GM23248 (cell line): ENCODE measurements around the gene STIM2. TPM values are rescaled to one million over a fixed set of nuclear protein-coding genes. Genes with fewer than 3 reads are reported as not detected.

Experiments used
- DNase-seq: peaks from one replicate; pipeline ENCODE4 v3.0.0-alpha.2; 2015
- H2AFZ ChIP-seq: fragments of 200-600 bp; sonication (generic); 2 replicates; pipeline ENCODE4 v1.6.1; 2016; ENCODE audit warnings: antibody characterized with exemption
- H3F3A ChIP-seq: fragments of 200-600 bp; sonication (generic); 2 replicates; pipeline ENCODE4 v1.6.1; 2016; ENCODE audit warnings: mild to moderate bottlenecking, antibody characterized with exemption, mixed run types; ENCODE audit not compliant: insufficient read depth
- H3K27ac ChIP-seq: fragments of 200-600 bp; sonication (generic); 2 replicates; pipeline ENCODE4 v1.5.1; 2016; ENCODE audit warnings: mild to moderate bottlenecking
- H3K27me3 ChIP-seq: fragments of 200-600 bp; sonication (generic); replicated peaks from 2 replicates; pipeline ENCODE4 v1.6.1; 2016; ENCODE audit warnings: mild to moderate bottlenecking; ENCODE audit not compliant: insufficient read depth
- H3K36me3 ChIP-seq: fragments of 200-600 bp; sonication (generic); 2 replicates; pipeline ENCODE4 v1.6.1; 2016; ENCODE audit warnings: low read depth, mild to moderate bottlenecking
- H3K4me1 ChIP-seq: fragments of 200-600 bp; sonication (generic); 2 replicates; pipeline ENCODE4 v1.6.1; 2016; ENCODE audit warnings: mild to moderate bottlenecking; ENCODE audit not compliant: insufficient read depth
- H3K4me2 ChIP-seq: fragments of 200-600 bp; sonication (generic); one replicate; pipeline ENCODE4 v1.6.1; 2016; ENCODE audit warnings: mild to moderate bottlenecking; ENCODE audit not compliant: unreplicated experiment
- H3K4me3 ChIP-seq: fragments of 200-600 bp; sonication (generic); 2 replicates; pipeline ENCODE4 v1.5.1; 2016; ENCODE audit warnings: mild to moderate bottlenecking
- H3K79me2 ChIP-seq: fragments of 200-600 bp; sonication (generic); 2 replicates; pipeline ENCODE4 v1.6.1; 2016; ENCODE audit warnings: mild to moderate bottlenecking; ENCODE audit not compliant: insufficient read depth
- H3K9ac ChIP-seq: fragments of 200-600 bp; sonication (generic); 2 replicates; pipeline ENCODE4 v1.6.1; 2016; ENCODE audit warnings: mild to moderate bottlenecking
- H3K9me2 ChIP-seq: fragments of 200-600 bp; sonication (generic); 2 replicates; pipeline ENCODE4 v1.6.1; 2016; ENCODE audit warnings: mixed run types, mild to moderate bottlenecking, moderate library complexity; ENCODE audit not compliant: insufficient read depth
- H3K9me3 ChIP-seq: fragments of 200-600 bp; sonication (generic); one replicate; pipeline ENCODE4 v1.6.1; 2017; ENCODE audit warnings: low read depth
- H4K20me1 ChIP-seq: fragments of 200-600 bp; sonication (generic); 2 replicates; pipeline ENCODE4 v1.6.0; 2016; ENCODE audit not compliant: insufficient read depth
- EZH2 ChIP-seq: fragments of 200-600 bp; sonication (generic); IDR thresholded peaks from 2 replicates; pipeline ENCODE4 v1.6.1; 2018; ENCODE audit warnings: antibody characterized with exemption, mild to moderate bottlenecking; ENCODE audit not compliant: insufficient read depth, poor library complexity, severe bottlenecking
- EZH2phosphoT487 ChIP-seq: fragments of 200-600 bp; sonication (generic); IDR thresholded peaks from 2 replicates; pipeline ENCODE4 v1.6.1; 2018; ENCODE audit warnings: antibody characterized with exemption, moderate library complexity, mild to moderate bottlenecking, low read depth; ENCODE audit not compliant: insufficient read depth
- WGBS, 2 experiments: methylation state at CpG; one replicate each; pipeline ENCODE4 v1.1.6; 2015 to 2017; ENCODE audit warnings: low lambda C conversion rate in 2 of 2, low coverage in 1 of 2; ENCODE audit errors: missing lambda C conversion rate in 2 of 2; 5-methylcytosine and 5-hydroxymethylcytosine counted together
- in situ Hi-C: fragments of 300-500 bp; cut with MboI; formaldehyde crosslinking; loops from 2 replicates; pipeline ENCODE4 v1.15.0; 2020
- polyA plus RNA-seq: library from polyadenylated mRNA; unstranded; fragments of >200 nt; fragmentation: Nextera tagmentation; extraction: Ambion mirVana; gene quantifications from 2 replicates; pipeline ENCODE4 v1.2.1, GENCODE V29; 2016
- total RNA-seq: library from RNA; depleted of rRNA; stranded (reverse); fragments of >200 nt; shearing (Covaris generic); gene quantifications from 2 replicates; pipeline ENCODE4 v1.2.3, GENCODE V29; 2014

STIM2 gene
- total and polyA plus RNA-seq, 2 experiments from 2014 or later = 10.8 to 13.8 TPM

DNA sequence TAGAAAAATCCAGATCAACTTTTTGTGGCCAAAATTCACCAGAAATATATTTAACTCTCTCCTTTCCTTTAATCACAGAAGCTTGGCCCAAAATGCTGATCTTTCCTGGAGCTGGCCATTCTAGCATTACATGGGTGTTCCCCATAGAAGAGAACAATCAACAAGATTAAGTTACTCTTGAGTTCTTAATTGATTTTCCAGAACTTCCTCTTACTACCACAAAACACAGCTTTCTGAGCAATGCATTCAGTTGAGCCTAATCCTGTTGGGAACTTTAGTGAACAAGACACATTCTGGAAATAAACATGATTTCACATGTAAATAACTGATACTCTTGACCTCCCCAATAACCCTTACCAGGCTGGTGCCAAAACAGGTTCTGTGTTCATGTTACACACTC lies 45.4 kb upstream of the STIM2 start:
- Histone ChIP-seq H3K27me3 (no peaks in the 10 kb centered on the region), H3K4me1 (peaks cover 6% of the 10 kb centered on the region), H3K9ac (no peak overlapping the region), H3K79me2 (no peaks in the 10 kb centered on the region), H3K27ac (no peak overlapping the region), H4K20me1 (no peaks in the 10 kb centered on the region), H3K9me3 (no peaks in the 10 kb centered on the region), H3K4me2 (no peak overlapping the region), H3K4me3 (no peak overlapping the region), H3K36me3 (no peaks in the 10 kb centered on the region), H3F3A (no peaks in the 10 kb centered on the region), H2AFZ (no peak overlapping the region), H3K9me2 (no peaks in the 10 kb centered on the region)
- in situ Hi-C loops = no loop called here
- no peak for TF ChIP-seq EZH2
- TF ChIP-seq EZH2phosphoT487 = no peak
- DNase-seq = no peak

DNA sequence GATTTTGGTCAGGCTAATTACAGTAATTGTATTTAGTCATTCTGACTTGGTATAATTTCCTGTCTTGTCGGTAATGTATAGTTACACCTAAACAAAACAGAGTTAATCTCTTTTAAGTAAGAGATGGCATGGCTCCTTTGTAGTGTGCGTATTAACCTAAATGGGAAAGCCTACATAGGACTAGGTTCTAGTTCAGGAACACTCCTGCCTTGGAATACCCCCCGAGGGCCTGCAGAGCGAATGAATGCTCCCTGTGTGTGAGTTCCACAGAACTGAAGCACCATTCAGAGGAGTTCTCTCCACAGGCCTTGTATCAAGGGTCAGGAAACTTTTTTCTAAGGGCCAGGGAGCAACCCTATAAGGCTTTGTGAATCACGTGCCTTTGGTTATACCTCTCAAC lies 44.9 kb upstream of the STIM2 start:
- Histone ChIP-seq H3K4me3 (no peak overlapping the region), H3K79me2 (no peaks in the 10 kb centered on the region), H3K36me3 (no peaks in the 10 kb centered on the region), H3K9ac (no peak overlapping the region), H2AFZ (no peak overlapping the region), H3K27me3 (no peaks in the 10 kb centered on the region), H3K4me1 (peaks cover 6% of the 10 kb centered on the region), H4K20me1 (no peaks in the 10 kb centered on the region), H3K27ac (no peak overlapping the region), H3F3A (no peaks in the 10 kb centered on the region), H3K9me2 (no peaks in the 10 kb centered on the region), H3K4me2 (no peak overlapping the region), H3K9me3 (no peaks in the 10 kb centered on the region)
- DNase-seq = no peak
- 88 to 90% methylated on average over 5 of the region's 5 CpGs for WGBS, 2 experiments
- in situ Hi-C loops = no loop called here
- no peak for TF ChIP-seq EZH2
- no peak for TF ChIP-seq EZH2phosphoT487

- H3F3A ChIP-seq = no peaks in the 10 kb centered on the region
- H3K9me2 ChIP-seq = no peaks in the 10 kb centered on the region
- WGBS, 2 experiments = 52 to 62% methylated on average over 4 of the region's 4 CpGs
- no peak overlapping the region for H3K4me2 ChIP-seq
- no peaks in the 10 kb centered on the region for H4K20me1 ChIP-seq
- H3K9ac ChIP-seq = no peak overlapping the region
- H3K36me3 ChIP-seq = no peaks in the 10 kb centered on the region
- no peaks in the 10 kb centered on the region for H3K79me2 ChIP-seq
- no peak for TF ChIP-seq EZH2
- TF ChIP-seq EZH2phosphoT487 = no peak
- in situ Hi-C loops = no loop called here
- H2AFZ ChIP-seq = no peak overlapping the region
- H3K4me3 ChIP-seq = no peak overlapping the region
- H3K27ac ChIP-seq = no peak overlapping the region
- no peaks in the 10 kb centered on the region for H3K4me1 ChIP-seq
- no peaks in the 10 kb centered on the region for H3K27me3 ChIP-seq
- no peaks in the 10 kb centered on the region for H3K9me3 ChIP-seq
- no peak for DNase-seq
Measured at GRCh38 chr4:26819026-26819425, 41.6 kb upstream of the STIM2 start.

GRCh38 chr4:26819478-26820095 lies 41.1 kb upstream of the STIM2 start:
- no peak overlapping the region for H3K9ac ChIP-seq
- 88 to 90% methylated on average over 3 of the region's 3 CpGs for WGBS, 2 experiments

GRCh38 chr4:26820346-26820745 lies 40.3 kb upstream of the STIM2 start:
- H3K9me2 ChIP-seq = no peaks in the 10 kb centered on the region
- TF ChIP-seq EZH2phosphoT487 (no peak), EZH2 (no peak)
- H2AFZ ChIP-seq = no peak overlapping the region
- H3K9me3 ChIP-seq = no peaks in the 10 kb centered on the region
- H3K27me3 ChIP-seq = no peaks in the 10 kb centered on the region
- no peak overlapping the region for H3K27ac ChIP-seq
- no peaks in the 10 kb centered on the region for H3K79me2 ChIP-seq
- H3K9ac ChIP-seq = no peak overlapping the region
- H3K4me1 ChIP-seq = no peaks in the 10 kb centered on the region
- WGBS, 2 experiments = 53 to 58% methylated on average over 1 of the region's 1 CpG
- H3F3A ChIP-seq = no peaks in the 10 kb centered on the region
- H3K4me3 ChIP-seq = no peak overlapping the region
- no peak overlapping the region for H3K4me2 ChIP-seq
- H4K20me1 ChIP-seq = no peaks in the 10 kb centered on the region
- in situ Hi-C loops = no loop called here
- no peak for DNase-seq
- no peaks in the 10 kb centered on the region for H3K36me3 ChIP-seq

More at GRCh38 chr4:26819478-26820095, 41.1 kb upstream of the STIM2 start:
- Histone ChIP-seq H3K36me3 (no peaks in the 10 kb centered on the region), H3K9me2 (no peaks in the 10 kb centered on the region), H3K4me3 (no peak overlapping the region), H3K4me2 (no peak overlapping the region), H3K27ac (no peak overlapping the region), H2AFZ (no peak overlapping the region), H4K20me1 (no peaks in the 10 kb centered on the region), H3K4me1 (no peaks in the 10 kb centered on the region), H3K9me3 (no peaks in the 10 kb centered on the region), H3F3A (no peaks in the 10 kb centered on the region), H3K27me3 (no peaks in the 10 kb centered on the region), H3K79me2 (no peaks in the 10 kb centered on the region)
- TF ChIP-seq EZH2phosphoT487 (no peak), EZH2 (no peak)
- in situ Hi-C loops = no loop called here
- no peak for DNase-seq
